Natural killer cell (primary cell): ENCODE data around the gene FAM181A. TPM values are rescaled to one million over a fixed set of nuclear protein-coding genes. Genes with fewer than 3 reads are reported as not detected.

Experiments used
- ATAC-seq, 3 donors: fragments of 150-1000 bp in 2 of 3; fragments of 200-7000 bp in 1 of 3; cut with Tn5 transposase; 1 replicate in 1 of 3; 2 replicates in 2 of 3; pipeline ENCODE4 v1.10.0; 2021; ENCODE audit warnings: mild to moderate bottlenecking in 2 of 3, moderate library complexity in 2 of 3
- DNase-seq, 2 donors: peaks; one replicate each; pipeline versions ENCODE4 v3.0.0 to v3.0.0-alpha.2; 2013 to 2021; ENCODE audit warnings: mixed read lengths in 1 of 2
- H3K27ac ChIP-seq: one replicate; pipeline ENCODE4 v1.5.1; 2013; ENCODE audit warnings: mild to moderate bottlenecking, low read length
- H3K27me3 ChIP-seq: one replicate; pipeline ENCODE4 v1.6.1; 2013; ENCODE audit warnings: low read length; ENCODE audit not compliant: control insufficient read depth, insufficient read depth
- H3K36me3 ChIP-seq: one replicate; pipeline ENCODE4 v1.6.1; 2013; ENCODE audit warnings: low read length; ENCODE audit not compliant: control insufficient read depth, insufficient read depth
- H3K4me1 ChIP-seq: one replicate; pipeline ENCODE4 v1.6.1; 2013; ENCODE audit warnings: low read length; ENCODE audit not compliant: control insufficient read depth, insufficient read depth
- H3K4me3 ChIP-seq: one replicate; pipeline ENCODE4 v1.5.1; 2013; ENCODE audit warnings: low read length
- H3K9me3 ChIP-seq: one replicate; pipeline ENCODE4 v1.6.1; 2013; ENCODE audit warnings: low read length; ENCODE audit not compliant: control insufficient read depth, insufficient read depth
- H3K27ac Mint-ChIP-seq, 2 donors: one replicate each; pipeline ENCODE4 v1.8.0; 2022; ENCODE audit warnings: mild to moderate bottlenecking in 2 of 2, mixed read lengths in 2 of 2, moderate library complexity in 1 of 2
- H3K27me3 Mint-ChIP-seq, 2 donors: one replicate each; pipeline ENCODE4 v1.8.0; 2022; ENCODE audit warnings: low read depth in 2 of 2, mixed read lengths in 2 of 2
- H3K36me3 Mint-ChIP-seq: one replicate; pipeline ENCODE4 v1.8.0; 2022; ENCODE audit warnings: mixed read lengths
- H3K4me1 Mint-ChIP-seq, 2 donors: one replicate each; pipeline ENCODE4 v1.8.0; 2022; ENCODE audit warnings: mixed read lengths in 2 of 2
- H3K4me3 Mint-ChIP-seq: one replicate; pipeline ENCODE4 v1.8.0; 2022; ENCODE audit warnings: mild to moderate bottlenecking, moderate library complexity, mixed read lengths
- H3K9me3 Mint-ChIP-seq, 2 donors: one replicate each; pipeline ENCODE4 v1.8.0; 2022; ENCODE audit warnings: mixed read lengths in 2 of 2
- CTCF ChIP-seq: fragments of 200-600 bp; IDR thresholded peaks from one replicate; pipeline ENCODE4 v1.8.0; 2022; ENCODE audit warnings: antibody characterized with exemption
- WGBS: methylation state at CpG from one replicate; pipeline ENCODE4 v1.1.7; 2013; ENCODE audit warnings: missing lambda C conversion rate; ENCODE audit not compliant: insufficient coverage; 5-methylcytosine and 5-hydroxymethylcytosine counted together
- intact Hi-C: fragments of 100-400 bp; cut with micrococcal nuclease; formaldehyde crosslinking; loops from one replicate; pipeline ENCODE4 v1.14.2; 2022
- total RNA-seq, 4 donors: library from RNA; stranded (reverse); fragments of 120-200 nt in 1 of 4; gene quantifications; one replicate each; pipeline versions ENCODE4 v1.2.3 to v1.2.4, GENCODE V29; 2013 to 2022

FAM181A gene
- total RNA-seq, 3 donors from 2014 or later (not counting 1 experiment from before 2014, with no cell fraction given) = not detected

DNA sequence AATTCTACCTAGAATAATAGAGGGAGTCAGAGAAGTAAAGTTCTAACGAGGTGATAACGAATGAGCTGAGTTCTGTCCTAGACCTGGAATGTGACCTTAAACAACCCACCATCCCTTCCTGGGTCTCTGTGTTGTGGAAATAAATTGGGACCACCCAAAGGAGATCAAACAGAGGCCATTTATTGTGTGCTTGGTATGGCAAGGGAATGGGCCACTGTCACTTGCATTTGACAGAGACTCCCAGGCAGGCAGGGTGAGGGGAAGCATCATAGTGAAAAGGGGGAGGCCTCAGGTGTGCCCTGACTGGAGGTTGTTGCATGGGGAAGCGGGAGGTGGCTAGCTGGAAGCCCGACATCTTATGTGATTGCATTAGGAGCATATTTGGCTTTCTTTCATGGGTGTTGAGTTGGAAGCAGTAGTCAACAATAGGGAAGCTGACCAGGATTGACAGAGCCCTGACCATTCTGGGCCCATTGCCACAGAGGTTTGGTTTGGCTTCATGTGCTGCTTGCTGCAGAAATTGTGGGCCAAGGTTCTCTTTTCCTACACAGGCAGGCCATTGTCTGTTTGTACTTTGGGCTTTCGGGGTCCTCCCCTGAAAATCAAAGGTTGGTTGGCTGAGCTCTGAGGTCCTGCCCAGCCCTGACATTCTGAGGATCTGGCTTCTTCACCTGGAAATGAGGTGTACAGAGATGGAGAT is 17.6 kb upstream of the FAM181A start:
- Mint-ChIP-seq H3K27ac (no peak overlapping the region), H3K36me3 (no peaks in the 10 kb centered on the region), H3K9me3 (no peaks in the 10 kb centered on the region), H3K27me3 (peaks cover 6 to 8% of the 10 kb centered on the region in 2 donors), H3K4me3 (no peak overlapping the region), H3K4me1 (no peaks in the 10 kb centered on the region)
- DNase-seq (no peak), ATAC-seq (no peak)
- Histone ChIP-seq H3K27ac (no peak overlapping the region), H3K27me3 (no peaks in the 10 kb centered on the region), H3K36me3 (no peaks in the 10 kb centered on the region), H3K4me3 (no peak overlapping the region), H3K4me1 (peaks cover 4% of the 10 kb centered on the region), H3K9me3 (peaks cover 5% of the 10 kb centered on the region)
- no peak for TF ChIP-seq CTCF
- 79% methylated on average over 3 of the region's 5 CpGs for WGBS
- intact Hi-C loops = no loop called here

- ATAC-seq (no peak), DNase-seq (no peak)
- H3K36me3 Mint-ChIP-seq = no peaks in the 10 kb centered on the region
- H3K27ac Mint-ChIP-seq = no peak overlapping the region
- WGBS = 75% methylated on average over 5 of the region's 5 CpGs
- H3K36me3 ChIP-seq = no peaks in the 10 kb centered on the region
- H3K4me3 ChIP-seq = no peak overlapping the region
- no peaks in the 10 kb centered on the region for H3K9me3 Mint-ChIP-seq
- intact Hi-C loops = no loop called here
- no peaks in the 10 kb centered on the region for H3K27me3 ChIP-seq
- no peak for TF ChIP-seq CTCF
- peaks cover 8% of the 10 kb centered on the region for H3K9me3 ChIP-seq
- H3K27me3 Mint-ChIP-seq = peaks cover 7% of the 10 kb centered on the region in 2 donors
- H3K4me1 ChIP-seq = no peaks in the 10 kb centered on the region
- no peak overlapping the region for H3K27ac ChIP-seq
- no peak overlapping the region for H3K4me3 Mint-ChIP-seq
- H3K4me1 Mint-ChIP-seq = no peaks in the 10 kb centered on the region
These were observed 15.0 kb upstream of the FAM181A start for GRCh38 chr14:93911975-93912615.

DNA sequence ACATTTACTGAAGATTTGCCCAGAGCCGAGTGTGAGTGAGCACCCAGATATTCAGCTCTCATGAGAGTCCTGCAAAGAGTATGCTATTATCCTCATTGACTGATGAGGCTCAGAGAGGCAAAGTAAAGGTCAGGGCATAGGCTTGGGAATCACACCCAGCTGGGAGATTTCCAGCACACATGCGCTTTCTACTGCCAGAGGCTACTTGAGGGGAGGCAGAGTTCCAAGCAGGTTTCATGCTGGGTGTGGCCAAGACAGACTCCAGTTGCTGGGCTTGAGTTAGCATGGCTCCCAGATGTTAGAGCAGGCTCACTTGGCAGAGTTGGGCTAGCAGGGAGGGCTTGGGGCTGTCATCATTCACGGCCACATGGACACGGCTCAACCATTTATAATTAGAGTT is 14.4 kb upstream of the FAM181A start:
- no peak overlapping the region for H3K4me3 ChIP-seq
- DNase-seq (no peak), ATAC-seq (no peak)
- no peaks in the 10 kb centered on the region for H3K27me3 ChIP-seq
- no peaks in the 10 kb centered on the region for H3K4me1 Mint-ChIP-seq
- no peaks in the 10 kb centered on the region for H3K36me3 ChIP-seq
- peaks cover 8% of the 10 kb centered on the region for H3K9me3 ChIP-seq
- H3K27ac Mint-ChIP-seq = no peak overlapping the region
- intact Hi-C loops = no loop called here
- H3K9me3 Mint-ChIP-seq = no peaks in the 10 kb centered on the region
- 92% methylated on average over 4 of the region's 4 CpGs for WGBS
- peaks cover 7% of the 10 kb centered on the region in 2 donors for H3K27me3 Mint-ChIP-seq
- no peak overlapping the region for H3K4me3 Mint-ChIP-seq
- TF ChIP-seq CTCF = no peak
- H3K36me3 Mint-ChIP-seq = no peaks in the 10 kb centered on the region
- no peaks in the 10 kb centered on the region for H3K4me1 ChIP-seq
- H3K27ac ChIP-seq = no peak overlapping the region
